GM13976 (cell line): Measurements from ENCODE around the gene PIK3C2A.
"Not testable (repeated sequence)": the region's sequence is repeated elsewhere in the genome, so short reads cannot be mapped to it uniquely, and the experiment has no call there.

ENCODE experiments used
- DNase-seq: peaks from one replicate; pipeline ENCODE4 v3.0.0; 2012; ENCODE audit warnings: low spot score
- CTCF ChIP-seq: IDR thresholded peaks from 2 replicates; pipeline ENCODE4 v1.5.1; 2012; ENCODE audit warnings: borderline replicate concordance, mild to moderate bottlenecking; ENCODE audit not compliant: insufficient read depth; ENCODE audit errors: extremely low read depth, missing control alignments, control extremely low read depth
- in situ Hi-C: fragments of 300-500 bp; cut with MboI; formaldehyde crosslinking; loops from one replicate; pipeline ENCODE4 v1.12.0; 2022; ENCODE audit warnings: low sequenced_read_pairs, mixed read lengths, inconsistent platforms; ENCODE audit not compliant: unreplicated experiment

Gene PIK3C2A

GRCh38 chr11:17244046-17244445, 36.3 kb upstream of the PIK3C2A start:
- peak; percentile 32 for DNase-seq
- in situ Hi-C loops, result loop anchor here (25.0 kb wide), 1 partner anchor 118 kb away; the partner anchor contains the start of gene NCR3LG1
- no peak for TF ChIP-seq CTCF

GRCh38 chr11:17242954-17243353, 35.2 kb upstream of the PIK3C2A start:
- DNase-seq, result not testable (repeated sequence)
- in situ Hi-C loops, result loop anchor here (25.0 kb wide), 1 partner anchor 119 kb away; the partner anchor contains the start of gene NCR3LG1

GRCh38 chr11:17240780-17241179, 33.0 kb upstream of the PIK3C2A start:
- TF ChIP-seq CTCF, result no peak
- in situ Hi-C loops, result loop anchor here (25.0 kb wide), 1 partner anchor 122 kb away; the partner anchor contains the start of gene NCR3LG1
- no peak for DNase-seq

- in situ Hi-C loops, result loop anchor here (10.0 to 25.0 kb wide), 2 partner anchors 122 to 265 kb away; partner anchors contain the start of gene NCR3LG1
- DNase-seq, result not testable (repeated sequence)
Observed at GRCh38 chr11:17239927-17240326, 32.1 kb upstream of the PIK3C2A start.

GRCh38 chr11:17238377-17238776, 30.6 kb upstream of the PIK3C2A start:
- no peak for DNase-seq
- no peak for TF ChIP-seq CTCF
- in situ Hi-C loops, result loop anchor here (10.0 to 25.0 kb wide), 2 partner anchors 124 to 266 kb away; partner anchors contain the start of gene NCR3LG1

- in situ Hi-C loops, result loop anchor here (10.0 to 25.0 kb wide), 2 partner anchors 129 to 272 kb away; partner anchors contain the start of gene NCR3LG1
- no peak for DNase-seq
- no peak for TF ChIP-seq CTCF
Observed at GRCh38 chr11:17233101-17233500, 25.3 kb upstream of the PIK3C2A start.

GRCh38 chr11:17230867-17231851, 23.4 kb upstream of the PIK3C2A start:
- DNase-seq, result no peak
- in situ Hi-C loops, result loop anchor here (10.0 to 25.0 kb wide), 2 partner anchors 131 to 274 kb away; partner anchors contain the start of gene NCR3LG1
- no peak for TF ChIP-seq CTCF
